ENCODE measurements around the gene EVPLL. TPM values are rescaled to one million over a fixed set of nuclear protein-coding genes. Genes with fewer than 3 reads are reported as not detected.

The EVPLL gene
- total RNA-seq: not detected

DNA sequence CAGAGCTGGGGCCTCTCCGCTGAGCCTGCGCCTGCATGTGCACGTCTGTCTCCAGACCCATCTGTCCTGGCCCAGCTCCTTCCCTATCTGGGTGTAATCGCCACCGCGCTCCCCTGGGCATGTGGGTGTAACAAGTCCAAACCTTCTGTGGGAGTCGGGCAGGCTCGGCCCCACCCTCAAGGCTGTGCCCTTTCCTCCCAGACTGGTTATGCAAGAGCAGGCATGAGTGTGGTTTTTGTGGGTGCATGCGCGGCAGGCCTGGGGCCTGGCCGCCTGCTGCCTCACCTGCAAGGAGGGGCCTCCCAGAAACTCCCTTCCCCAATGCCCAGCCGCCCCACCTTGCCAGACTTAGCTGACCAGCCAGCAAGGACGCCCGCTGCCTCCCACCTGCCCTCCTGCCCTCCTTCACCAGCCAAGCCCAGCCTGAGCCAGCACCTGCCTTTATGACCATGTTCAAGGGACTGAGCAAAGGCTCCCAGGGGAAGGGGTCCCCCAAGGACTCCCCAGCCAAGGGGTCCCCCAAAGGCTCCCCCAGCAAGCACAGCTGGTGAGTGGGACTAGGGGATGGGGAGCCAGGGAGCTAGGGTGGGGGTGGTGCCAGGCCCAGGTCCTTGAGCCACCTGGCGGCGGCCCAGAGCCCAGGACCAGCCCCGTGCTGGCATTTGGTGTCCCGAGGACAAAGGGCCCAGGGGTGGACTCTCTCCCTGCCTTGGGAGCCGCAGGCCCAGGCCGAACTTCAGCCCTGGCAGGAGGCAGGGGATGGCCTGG lies at the start of gene EVPLL:
TSS of gene EVPLL (plus strand) at position 342 of the 768 bp plus-strand sequence. CDS start 3,160 bp downstream, outside the sequence.

GRCh38 chr17:18363101-18364049 lies 14.2 kb upstream of the EVPLL start, which contains the start of gene SHMT1:
TSS of gene SHMT1 (minus strand) at chr17:18363550. CDS start at chr17:18355981, 7,569 bp downstream.

Small RNA genes within 50 kb of the gene (small RNA-seq; reads per million reads assigned to genes)
- gene AL353997.5 (0 reads per million in 2 donors), gene YWHAEP2 (0 reads per million in 2 donors)

Other genes with a start within 250 kb of the EVPLL start
- 100 to 1,000 TPM in 1 of 2 donors, 10 to 100 TPM in 1; 91.5 to 106 TPM for gene ALKBH5, start 193.9 kb upstream of the EVPLL start, total RNA-seq
- 10 to 100 TPM; 27.3 to 30.3 TPM for gene LLGL1, start 152.1 kb upstream of the EVPLL start, total RNA-seq
- 100 to 1,000 TPM; 127 to 166 TPM for gene FLII, start 119.0 kb upstream of the EVPLL start, total RNA-seq
- 10 to 100 TPM; 13.1 to 15.7 TPM for gene MIEF2, start 117.1 kb upstream of the EVPLL start, total RNA-seq
- gene TOP3A, start 62.8 kb upstream of the EVPLL start, total RNA-seq: 10 to 100 TPM; 42.6 to 44.4 TPM
- gene SMCR8, start 62.5 kb upstream of the EVPLL start, total RNA-seq: 10 to 100 TPM; 25.8 to 28.0 TPM
- gene SHMT1, start 14.2 kb upstream of the EVPLL start, total RNA-seq: 10 to 100 TPM; 33.7 to 40.0 TPM
- gene LGALS9C, start 99.0 kb downstream of the EVPLL start, total RNA-seq: not detected

All from melanocyte of skin (primary cell).